Panc1 (cell line): ENCODE data around the gene ADSS1. TPM values are rescaled to one million over a fixed set of nuclear protein-coding genes. Genes with fewer than 3 reads are reported as not detected.
A peak's percentile ranks its signal among the peaks of the same experiment; 100 is the strongest.

Experiments used
- ATAC-seq: fragments of 200-7000 bp; cut with Tn5 transposase; 2 replicates; pipeline ENCODE4 v1.9.1; 2020; ENCODE audit warnings: mild to moderate bottlenecking, moderate library complexity
- BruUV-seq: library from RNA; stranded (reverse); fragments of 400-500 nt; replicated peaks from 2 replicates; lab custom pipeline; 2021; lab: Mats Ljungman, UMichigan
- CTCF ChIA-PET: fragments of 300-600 bp; sonication (Branson Sonifier 250); formaldehyde crosslinking; loops from one replicate; lab custom pipeline; 2022; ENCODE audit warnings: antibody characterized with exemption; lab: Charles Lee
- POLR2A ChIA-PET: fragments of 300-600 bp; sonication (Branson Sonifier 250); formaldehyde crosslinking; loops from one replicate; lab custom pipeline; 2022; ENCODE audit warnings: antibody characterized with exemption; lab: Charles Lee
- DNase-seq: peaks from one replicate; pipeline ENCODE4 v3.0.0-alpha.2; 2010; ENCODE audit warnings: low read depth, low spot score
- H3K27ac ChIP-seq: 2 replicates; pipeline ENCODE4 v1.5.1; 2011; ENCODE audit warnings: mild to moderate bottlenecking, low read length, inconsistent platforms
- H3K27me3 ChIP-seq: fragments of 200-500 bp; sonication (Bioruptor generic); 2 replicates; pipeline ENCODE4 v1.6.0; 2014; ENCODE audit warnings: low read length, inconsistent platforms; ENCODE audit not compliant: control insufficient read depth, insufficient read depth
- H3K36me3 ChIP-seq: fragments of 200-500 bp; sonication (Bioruptor generic); 2 replicates; pipeline ENCODE4 v1.5.1; 2014; ENCODE audit warnings: inconsistent platforms, mild to moderate bottlenecking, low read length, moderate library complexity; ENCODE audit not compliant: control insufficient read depth, insufficient read depth
- H3K4me1 ChIP-seq: 2 replicates; pipeline ENCODE4 v1.5.1; 2011; ENCODE audit warnings: inconsistent platforms, mild to moderate bottlenecking, low read length, moderate library complexity; ENCODE audit not compliant: control insufficient read depth, insufficient read depth
- H3K4me3 ChIP-seq, 2 experiments: 2 replicates each; pipeline ENCODE4 v1.5.1; 2011 to 2012; ENCODE audit warnings: low read depth in 2 of 2, low read length in 2 of 2, mild to moderate bottlenecking in 2 of 2, inconsistent platforms in 1 of 2, moderate library complexity in 1 of 2
- H3K9me3 ChIP-seq: fragments of 200-500 bp; sonication (Bioruptor generic); 2 replicates; pipeline ENCODE4 v1.5.1; 2014; ENCODE audit warnings: low read depth, mild to moderate bottlenecking, inconsistent platforms, low read length, moderate library complexity; ENCODE audit not compliant: control insufficient read depth, insufficient read depth
- CTCF ChIP-seq: fragments of 450-650 bp; IDR thresholded peaks from 2 replicates; pipeline ENCODE4 v1.5.1; 2017; ENCODE audit warnings: mild to moderate bottlenecking
- POLR2AphosphoS5 ChIP-seq: IDR thresholded peaks from 2 replicates; pipeline ENCODE4 v1.6.1; 2012; ENCODE audit warnings: mild to moderate bottlenecking, low read depth, low read length, moderate library complexity
- REST ChIP-seq, 2 experiments: IDR thresholded peaks; 2 replicates each; pipeline ENCODE4 v1.6.1; 2011 to 2012; ENCODE audit warnings: low read depth in 2 of 2, control low read depth in 1 of 2, low read length in 1 of 2, mild to moderate bottlenecking in 1 of 2, moderate library complexity in 1 of 2; ENCODE audit not compliant: insufficient read depth in 1 of 2
- SIN3A ChIP-seq: IDR thresholded peaks from 2 replicates; pipeline ENCODE4 v1.6.1; 2012; ENCODE audit warnings: low read depth, mild to moderate bottlenecking, low read length, moderate library complexity, borderline replicate concordance; ENCODE audit not compliant: insufficient read depth
- TCF7L2 ChIP-seq: IDR thresholded peaks from 2 replicates; pipeline ENCODE4 v1.6.1; 2011; ENCODE audit warnings: mild to moderate bottlenecking, low read depth, low read length, inconsistent platforms
- in situ Hi-C: cut with HindIII; loops from 2 replicates; pipeline ENCODE4 v1.10.0; 2016; ENCODE audit warnings: low sequenced_read_pairs, low pct_unique_long_range_greater_than_20kb
- intact Hi-C: fragments of 100-400 bp; cut with micrococcal nuclease; formaldehyde crosslinking; loops from one replicate; pipeline ENCODE4 v1.10.0; 2022; ENCODE audit not compliant: unreplicated experiment
- total RNA-seq: library from RNA; stranded (reverse); gene quantifications from one replicate; pipeline ENCODE4 v1.2.1, GENCODE V29; 2021; ENCODE audit not compliant: unreplicated experiment

The ADSS1 gene
- total RNA-seq, 1 experiment from 2014 or later = 9.4 TPM

GRCh38 chr14:104691546-104692260 lies 32.3 kb upstream of the ADSS1 start:
- ATAC-seq = no peak
- DNase-seq = no peak
- intact Hi-C loops = no loop called here
- BruUV-seq = no TSS peak
- H3K4me3 ChIP-seq = peak overlapping the region; percentile 73 to 78
- H3K36me3 ChIP-seq = peaks cover 6% of the 10 kb centered on the region; the same call in 1 of the 2 replicates
- no peaks in the 10 kb centered on the region for H3K27me3 ChIP-seq
- CTCF ChIA-PET = no interaction called here
- TF ChIP-seq TCF7L2 (no peak), POLR2AphosphoS5 (0 out of 2 replicates have a peak, but pooled peaks have one; percentile 14), SIN3A (no peak), REST (IDR thresholded peaks at IDR 0.05; ENCODE audit: insufficient read depth in 1 of 2, low read depth in 2 of 2, low read length in 1 of 2) (no peak)
- no peaks in the 10 kb centered on the region for H3K9me3 ChIP-seq
- in situ Hi-C loops = no loop called here
- peak overlapping the region; percentile 88 for H3K27ac ChIP-seq
- POLR2A ChIA-PET = interaction anchor here (0.6 kb wide), 1 partner anchor 109 kb away, joined by 18 read pairs; no protein-coding TSS in a partner anchor
- H3K4me1 ChIP-seq = peaks cover 64% of the 10 kb centered on the region

DNA sequence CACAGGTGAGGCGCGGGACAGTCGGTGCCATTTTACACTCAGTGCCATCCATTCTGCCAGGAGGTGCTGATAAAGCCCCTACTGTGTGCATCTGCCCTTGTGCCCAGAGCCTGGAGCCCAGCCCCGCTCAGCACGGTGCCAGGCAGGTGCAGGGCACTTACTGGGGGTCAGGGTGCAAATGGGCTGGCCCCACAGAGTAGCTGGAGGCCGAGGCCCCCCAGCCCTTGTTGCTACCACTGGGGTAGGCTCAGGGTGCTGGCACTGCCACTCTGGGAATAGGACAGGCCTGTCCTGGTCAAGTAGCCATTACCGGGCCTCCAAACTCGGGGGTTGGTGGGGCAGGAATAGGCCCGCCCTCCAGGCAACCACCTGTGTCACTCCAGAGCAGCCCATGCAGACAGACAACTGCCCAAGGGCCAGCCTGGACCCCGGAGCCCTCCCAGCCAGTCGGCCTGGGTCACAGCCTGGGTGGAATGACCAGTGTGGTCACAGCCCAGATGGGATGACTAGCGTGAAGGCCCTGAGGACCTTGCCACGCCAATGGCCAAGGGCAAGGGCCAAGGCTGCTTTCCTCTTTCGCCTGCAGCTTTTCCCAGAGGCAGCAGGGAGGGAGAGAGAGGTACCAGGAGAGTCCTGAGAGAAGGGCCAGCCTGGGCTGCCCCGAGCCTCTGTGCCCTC lies 31.6 kb upstream of the ADSS1 start:
- POLR2A ChIA-PET = interaction anchor here (0.6 kb wide), 1 partner anchor 108 kb away, joined by 18 read pairs; no protein-coding TSS in a partner anchor
- TF ChIP-seq TCF7L2 (no peak), SIN3A (no peak), POLR2AphosphoS5 (no peak), CTCF (no peak), REST (IDR thresholded peaks at IDR 0.05; ENCODE audit: insufficient read depth in 1 of 2, low read depth in 2 of 2, low read length in 1 of 2) (no peak)
- no peak for ATAC-seq
- H3K27me3 ChIP-seq = no peaks in the 10 kb centered on the region
- no peak for DNase-seq
- intact Hi-C loops = no loop called here
- BruUV-seq = no TSS peak
- H3K4me3 ChIP-seq = peak overlapping the region; percentile 73 to 78
- H3K27ac ChIP-seq = peak overlapping the region; percentile 88
- peaks cover 6% of the 10 kb centered on the region; the same call in 1 of the 2 replicates for H3K36me3 ChIP-seq
- CTCF ChIA-PET = no interaction called here
- peaks cover 64% of the 10 kb centered on the region for H3K4me1 ChIP-seq
- in situ Hi-C loops = no loop called here
- no peaks in the 10 kb centered on the region for H3K9me3 ChIP-seq
